ENCODE results near the gene LINS1.

The LINS1 gene, protein sequence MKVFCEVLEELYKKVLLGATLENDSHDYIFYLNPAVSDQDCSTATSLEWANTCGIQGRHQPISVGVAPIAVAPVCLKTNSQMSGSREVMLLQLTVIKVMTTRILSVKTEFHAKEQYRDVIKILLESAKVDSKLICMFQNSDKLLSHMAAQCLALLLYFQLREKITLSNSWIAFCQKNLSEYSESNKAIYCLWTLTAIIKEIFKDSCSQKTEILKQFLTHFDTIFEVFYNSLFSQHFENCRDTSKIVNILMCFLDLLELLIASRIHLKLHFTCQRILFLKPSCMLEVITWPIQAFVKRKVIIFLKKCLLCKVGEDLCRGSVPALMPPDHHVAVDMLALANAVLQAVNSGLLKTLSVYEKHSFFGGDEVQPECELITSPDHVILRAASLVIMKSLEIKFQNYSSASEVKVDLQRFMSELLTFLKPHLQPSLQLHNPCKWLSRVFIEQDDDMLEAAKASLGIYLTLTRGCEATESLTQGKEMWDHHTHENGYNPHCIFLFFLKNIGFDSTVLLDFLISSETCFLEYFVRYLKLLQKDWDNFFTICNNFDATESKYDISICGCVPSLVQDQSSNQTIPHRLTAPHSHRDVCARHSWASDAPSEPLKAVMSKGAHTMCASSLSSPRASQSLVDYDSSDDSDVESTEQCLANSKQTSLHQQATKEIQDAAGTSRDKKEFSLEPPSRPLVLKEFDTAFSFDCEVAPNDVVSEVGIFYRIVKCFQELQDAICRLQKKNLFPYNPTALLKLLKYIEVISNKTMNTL

DNA sequence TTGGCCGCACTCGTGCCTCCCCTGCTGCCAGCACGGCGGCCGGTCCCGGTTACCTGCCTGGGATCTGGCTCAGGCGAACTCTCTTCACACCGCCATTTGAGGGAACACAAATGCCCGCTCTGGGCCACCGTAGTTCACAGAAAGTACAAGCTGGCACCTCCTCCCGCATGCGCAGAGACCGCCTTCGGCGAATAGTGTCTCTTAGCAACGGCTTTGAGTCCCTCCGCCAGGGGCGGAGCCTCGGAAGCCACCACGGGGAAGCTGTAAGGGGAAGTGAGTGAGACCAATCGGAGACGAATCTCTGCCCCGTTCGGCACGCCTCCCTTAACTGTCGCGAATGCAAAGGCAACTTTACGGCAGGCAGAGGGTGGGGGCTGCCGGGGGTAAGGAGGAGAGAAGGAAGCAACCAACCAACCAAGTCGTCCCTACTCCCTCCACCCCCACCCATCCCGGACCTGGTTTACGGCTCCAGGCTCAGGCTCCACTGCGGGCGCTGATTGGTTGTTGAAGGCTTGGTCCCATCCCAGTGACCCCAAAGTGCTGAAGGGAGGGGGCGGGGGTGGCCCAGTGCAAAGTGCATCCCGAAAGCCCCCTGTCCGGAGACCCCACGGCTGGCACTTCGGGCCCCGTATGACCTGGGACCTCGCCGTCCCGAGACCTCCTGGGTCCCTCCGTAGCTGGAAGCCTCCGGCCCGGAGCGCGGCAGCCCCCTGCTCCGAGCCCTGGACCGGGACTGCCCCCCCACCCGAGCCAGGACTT lies at the start of gene LINS1, which contains the start of gene ASB7:
TSS of gene LINS1 (minus strand) at position 121 of the 759 bp plus-strand sequence. CDS start 21,342 bp downstream, outside the sequence.
TSS of gene ASB7 (plus strand) at position 526 of the 759 bp plus-strand sequence. CDS start 9,628 bp downstream, outside the sequence.
- ATAC-seq (ENCODE audit: low read depth), result peak; percentile 95
- no peaks in the 10 kb centered on the region for H3K9me3 ChIP-seq (ENCODE audit: severe bottlenecking)
- peaks cover 33% of the 10 kb centered on the region for H3K36me3 ChIP-seq (ENCODE audit: low read depth)
- H3K27ac ChIP-seq (ENCODE audit: poor library complexity, severe bottlenecking), result peak within 1 kb of the TSS; percentile 48
- peaks cover 12% of the 10 kb centered on the region for H3K4me1 ChIP-seq (ENCODE audit: insufficient read depth, poor library complexity, severe bottlenecking)
- peak; percentile 100 for DNase-seq (ENCODE audit: low spot score)
- no peaks in the 10 kb centered on the region for H3K27me3 ChIP-seq (ENCODE audit: insufficient read depth, poor library complexity, severe bottlenecking)
- peak within 1 kb of the TSS; percentile 80 for H3K4me3 ChIP-seq (ENCODE audit: severe bottlenecking)
- no peak for TF ChIP-seq CTCF (IDR thresholded peaks at IDR 0.05; ENCODE audit: poor library complexity, severe bottlenecking)

GRCh38 chr15:100651253-100651652 lies 49.3 kb upstream of the LINS1 start:
- Histone ChIP-seq H3K27me3 (ENCODE audit: insufficient read depth, poor library complexity, severe bottlenecking) (no peaks in the 10 kb centered on the region), H3K4me3 (ENCODE audit: severe bottlenecking) (no peak overlapping the region), H3K9me3 (ENCODE audit: severe bottlenecking) (no peaks in the 10 kb centered on the region), H3K27ac (ENCODE audit: poor library complexity, severe bottlenecking) (no peak overlapping the region), H3K4me1 (ENCODE audit: insufficient read depth, poor library complexity, severe bottlenecking) (no peaks in the 10 kb centered on the region), H3K36me3 (ENCODE audit: low read depth) (peaks cover 22% of the 10 kb centered on the region)
- TF ChIP-seq CTCF (IDR thresholded peaks at IDR 0.05; ENCODE audit: poor library complexity, severe bottlenecking), result no peak
- DNase-seq (ENCODE audit: low spot score), result no peak
- ATAC-seq (ENCODE audit: low read depth), result peak; percentile 37; the same call in 1 of the 3 replicates

DNA sequence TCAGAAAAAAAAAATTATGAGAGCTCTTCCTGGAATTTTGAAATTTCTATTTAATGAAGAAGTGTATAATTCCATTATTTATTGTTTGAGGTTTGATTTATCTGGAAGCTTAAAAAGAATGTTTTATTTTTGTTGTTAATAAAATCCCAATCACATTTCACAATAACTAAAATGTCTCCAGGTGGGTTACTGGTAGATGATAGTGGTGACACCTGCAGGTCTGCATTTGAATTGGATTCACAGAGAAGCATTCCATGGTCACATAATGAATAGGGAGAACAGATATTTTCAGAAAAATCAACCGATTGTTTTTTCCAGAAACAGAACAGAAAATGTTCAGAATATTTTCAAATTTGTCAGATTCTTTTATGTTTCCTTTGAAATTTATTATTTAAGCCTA lies 48.7 kb upstream of the LINS1 start:
- DNase-seq (ENCODE audit: low spot score) (no peak), ATAC-seq (ENCODE audit: low read depth) (peak; percentile 69; the same call in 2 of the 3 replicates)
- TF ChIP-seq CTCF (IDR thresholded peaks at IDR 0.05; ENCODE audit: poor library complexity, severe bottlenecking), result peak; percentile 77
- Histone ChIP-seq H3K27me3 (ENCODE audit: insufficient read depth, poor library complexity, severe bottlenecking) (no peaks in the 10 kb centered on the region), H3K4me1 (ENCODE audit: insufficient read depth, poor library complexity, severe bottlenecking) (no peaks in the 10 kb centered on the region), H3K9me3 (ENCODE audit: severe bottlenecking) (no peaks in the 10 kb centered on the region), H3K36me3 (ENCODE audit: low read depth) (peaks cover 22% of the 10 kb centered on the region), H3K27ac (ENCODE audit: poor library complexity, severe bottlenecking) (no peak overlapping the region), H3K4me3 (ENCODE audit: severe bottlenecking) (no peak overlapping the region)

DNA sequence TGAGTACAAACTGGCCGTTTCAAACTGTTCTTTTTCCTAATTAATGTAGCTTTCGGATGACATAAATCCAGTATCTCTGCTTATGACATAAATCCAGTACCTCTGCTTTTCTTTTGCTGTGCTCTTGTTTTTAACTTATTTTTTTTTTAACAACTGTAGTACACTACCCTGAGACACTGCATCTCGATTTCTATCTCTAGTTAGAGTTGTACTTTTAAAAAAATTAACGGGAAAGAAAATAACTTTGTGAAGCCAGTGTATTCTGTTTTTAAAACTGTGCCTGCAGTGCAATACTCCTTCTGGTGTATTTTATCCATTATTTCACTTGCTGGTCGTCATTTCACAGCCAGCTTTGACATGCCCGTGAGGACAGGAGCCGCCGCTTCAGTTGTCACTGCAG lies 47.0 kb upstream of the LINS1 start:
- Histone ChIP-seq H3K36me3 (ENCODE audit: low read depth) (peaks cover 22% of the 10 kb centered on the region), H3K27me3 (ENCODE audit: insufficient read depth, poor library complexity, severe bottlenecking) (no peaks in the 10 kb centered on the region), H3K27ac (ENCODE audit: poor library complexity, severe bottlenecking) (no peak overlapping the region), H3K9me3 (ENCODE audit: severe bottlenecking) (no peaks in the 10 kb centered on the region), H3K4me1 (ENCODE audit: insufficient read depth, poor library complexity, severe bottlenecking) (no peaks in the 10 kb centered on the region), H3K4me3 (ENCODE audit: severe bottlenecking) (no peak overlapping the region)
- ATAC-seq (ENCODE audit: low read depth) (no peak), DNase-seq (ENCODE audit: low spot score) (no peak)
- no peak for TF ChIP-seq CTCF (IDR thresholded peaks at IDR 0.05; ENCODE audit: poor library complexity, severe bottlenecking)

Data from RWPE2 (cell line).